ENCODE data around the gene GSTA5. TPM values are rescaled to one million over a fixed set of nuclear protein-coding genes. Genes with fewer than 3 reads are reported as not detected.
"Not testable (repeated sequence)": the region's sequence is repeated elsewhere in the genome, so short reads cannot be mapped to it uniquely, and the experiment has no call there.

GSTA5 gene
- total RNA-seq, 2 donors from 2014 or later = not detected

- no peak overlapping the region for H3K4me3 ChIP-seq
- DNase-seq = no peak
- TF ChIP-seq, protein P1, sequence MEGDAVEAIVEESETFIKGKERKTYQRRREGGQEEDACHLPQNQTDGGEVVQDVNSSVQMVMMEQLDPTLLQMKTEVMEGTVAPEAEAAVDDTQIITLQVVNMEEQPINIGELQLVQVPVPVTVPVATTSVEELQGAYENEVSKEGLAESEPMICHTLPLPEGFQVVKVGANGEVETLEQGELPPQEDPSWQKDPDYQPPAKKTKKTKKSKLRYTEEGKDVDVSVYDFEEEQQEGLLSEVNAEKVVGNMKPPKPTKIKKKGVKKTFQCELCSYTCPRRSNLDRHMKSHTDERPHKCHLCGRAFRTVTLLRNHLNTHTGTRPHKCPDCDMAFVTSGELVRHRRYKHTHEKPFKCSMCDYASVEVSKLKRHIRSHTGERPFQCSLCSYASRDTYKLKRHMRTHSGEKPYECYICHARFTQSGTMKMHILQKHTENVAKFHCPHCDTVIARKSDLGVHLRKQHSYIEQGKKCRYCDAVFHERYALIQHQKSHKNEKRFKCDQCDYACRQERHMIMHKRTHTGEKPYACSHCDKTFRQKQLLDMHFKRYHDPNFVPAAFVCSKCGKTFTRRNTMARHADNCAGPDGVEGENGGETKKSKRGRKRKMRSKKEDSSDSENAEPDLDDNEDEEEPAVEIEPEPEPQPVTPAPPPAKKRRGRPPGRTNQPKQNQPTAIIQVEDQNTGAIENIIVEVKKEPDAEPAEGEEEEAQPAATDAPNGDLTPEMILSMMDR (IDR thresholded peaks at IDR 0.05) = no peak
- intact Hi-C loops (cut with DNase I) = no loop called here
- no peaks in the 10 kb centered on the region for H3K9me3 ChIP-seq
- no peak overlapping the region for H3K27ac ChIP-seq
- no peaks in the 10 kb centered on the region for H3K36me3 ChIP-seq
- no peak overlapping the region for H3K9ac ChIP-seq (ENCODE audit: low read depth in 2 of 2, low read length in 2 of 2)
- H3K4me1 ChIP-seq = no peaks in the 10 kb centered on the region
- H3K27me3 ChIP-seq = no peaks in the 10 kb centered on the region
Observed at GRCh38 chr6:52788478-52788877, 52.1 kb downstream of the GSTA5 start.

GRCh38 chr6:52787917-52788316, 52.7 kb downstream of the GSTA5 start:
- Histone ChIP-seq H3K4me1 (no peaks in the 10 kb centered on the region), H3K9ac (ENCODE audit: low read depth in 2 of 2, low read length in 2 of 2) (no peak overlapping the region), H3K4me3 (no peak overlapping the region), H3K9me3 (no peaks in the 10 kb centered on the region), H3K36me3 (no peaks in the 10 kb centered on the region), H3K27me3 (no peaks in the 10 kb centered on the region), H3K27ac (no peak overlapping the region)
- no peak for DNase-seq
- TF ChIP-seq, protein P1 (IDR thresholded peaks at IDR 0.05) = no peak
- intact Hi-C loops (cut with DNase I) = no loop called here

GRCh38 chr6:52786249-52786956, 54.2 kb downstream of the GSTA5 start:
- Histone ChIP-seq H3K27me3 (no peaks in the 10 kb centered on the region), H3K27ac (no peak overlapping the region), H3K4me1 (no peaks in the 10 kb centered on the region), H3K36me3 (no peaks in the 10 kb centered on the region), H3K4me3 (no peak overlapping the region), H3K9me3 (no peaks in the 10 kb centered on the region), H3K9ac (ENCODE audit: low read depth in 2 of 2, low read length in 2 of 2) (no peak overlapping the region)
- intact Hi-C loops (cut with DNase I) = no loop called here
- no peak for DNase-seq
- TF ChIP-seq, protein P1 (IDR thresholded peaks at IDR 0.05) = no peak

- intact Hi-C loops (cut with DNase I); H3K9me3 ChIP-seq; H3K4me1 ChIP-seq; H3K4me3 ChIP-seq; H3K27ac ChIP-seq; H3K36me3 ChIP-seq; H3K27me3 ChIP-seq; H3K9ac ChIP-seq (ENCODE audit: low read depth in 2 of 2, low read length in 2 of 2): not testable (repeated sequence)
- DNase-seq = peak; percentile 66
Observed at GRCh38 chr6:52782696-52783274, 57.8 kb downstream of the GSTA5 start.

- intact Hi-C loops (cut with DNase I); H3K36me3 ChIP-seq; H3K27ac ChIP-seq; H3K4me1 ChIP-seq; H3K27me3 ChIP-seq; H3K9me3 ChIP-seq; H3K9ac ChIP-seq (ENCODE audit: low read depth in 2 of 2, low read length in 2 of 2); H3K4me3 ChIP-seq; DNase-seq: not testable (repeated sequence)
Observed at GRCh38 chr6:52782209-52782608, 58.4 kb downstream of the GSTA5 start.

Other genes starting within 250 kb of the GSTA5 start
- gene TMEM14A, start 169.7 kb downstream of the GSTA5 start, total RNA-seq = 10 to 100 TPM; 22.0 to 24.1 TPM
- under 1 TPM; 0.22 to 0.35 TPM for gene GSTA2, start 77.3 kb downstream of the GSTA5 start, total RNA-seq
- gene GSTA1, start 37.0 kb downstream of the GSTA5 start, total RNA-seq = 1 to 10 TPM; 6.8 to 8.1 TPM
- not detected for gene GSTA3, start 68.9 kb upstream of the GSTA5 start, total RNA-seq
- gene GSTA4, start 154.5 kb upstream of the GSTA5 start, total RNA-seq = 10 to 100 TPM; 13.5 to 17.0 TPM
- 10 to 100 TPM; 15.6 to 24.8 TPM for gene CILK1, start 221.0 kb upstream of the GSTA5 start, total RNA-seq
- gene FBXO9, start 224.6 kb upstream of the GSTA5 start, total RNA-seq = 10 to 100 TPM; 49.7 to 57.9 TPM